Right cardiac atrium (tissue), 5 donors: ENCODE measurements around the gene WWOX. TPM values are rescaled to one million over a fixed set of nuclear protein-coding genes. Genes with fewer than 3 reads are reported as not detected.

Source experiments
- ATAC-seq, 2 donors: fragments of 200-7000 bp; cut with Tn5 transposase; one replicate each; pipeline versions ENCODE4 v1.8.0 to v1.9.1; 2020; ENCODE audit warnings: moderate library complexity in 2 of 2, mild to moderate bottlenecking in 1 of 2
- DNase-seq, 3 donors: peaks; one replicate each; pipeline ENCODE4 v3.0.0-alpha.2; 2020
- H3K27ac ChIP-seq: one replicate; pipeline ENCODE4 v1.5.1; 2013; ENCODE audit warnings: mild to moderate bottlenecking, low read length, control low read depth, moderate library complexity
- H3K27me3 ChIP-seq: one replicate; pipeline ENCODE4 v1.6.1; 2013; ENCODE audit not compliant: control insufficient read depth, insufficient read depth
- H3K4me1 ChIP-seq: one replicate; pipeline ENCODE4 v1.6.1; 2013; ENCODE audit warnings: low read length; ENCODE audit not compliant: control insufficient read depth, insufficient read depth
- H3K4me3 ChIP-seq: one replicate; pipeline ENCODE4 v1.5.1; 2013; ENCODE audit warnings: low read length, control low read depth
- H3K9me3 ChIP-seq: one replicate; pipeline ENCODE4 v1.6.1; 2013; ENCODE audit warnings: low read length; ENCODE audit not compliant: control insufficient read depth
- WGBS: extraction: QIAGEN DNeasy Blood & Tissue Kit; methylation state at CpG from one replicate; pipeline ENCODE4 v1.1.7; 2013; 5-methylcytosine and 5-hydroxymethylcytosine counted together
- intact Hi-C, 4 donors: fragments of 100-400 bp; cut with DNase I; formaldehyde crosslinking; loops; one replicate each; pipeline versions ENCODE4 v1.11.0 to v1.14.0; 2022 to 2023
- polyA plus RNA-seq: library from polyadenylated mRNA; stranded (reverse); fragments of 200-250 nt; gene quantifications from one replicate; pipeline ENCODE4 v1.2.3, GENCODE V29; 2013
- total RNA-seq, 4 donors: library from RNA; stranded (reverse); fragmentation: NEBNext Ultra II Directional; extraction: Animal tissue kit (Norgen Biotek cat#: 25700); gene quantifications; one replicate each; pipeline ENCODE4 v1.2.1, GENCODE V29; 2021
- donor health status: healthy with polysubstance abuse.
- donor health status: DM: no; HTN: yes; CAD: no.
- donor health status: DM: no; HTN: no; CAD: no.
- donor health status: DM: no; HTN: yes; CAD: no; lungs with severe emphysema.
- donor health status: DM: yes; HTN: yes; CAD: no.

WWOX gene
- total and polyA plus RNA-seq, 5 donors: 6.0 to 14.9 (median 13.1) TPM

DNA sequence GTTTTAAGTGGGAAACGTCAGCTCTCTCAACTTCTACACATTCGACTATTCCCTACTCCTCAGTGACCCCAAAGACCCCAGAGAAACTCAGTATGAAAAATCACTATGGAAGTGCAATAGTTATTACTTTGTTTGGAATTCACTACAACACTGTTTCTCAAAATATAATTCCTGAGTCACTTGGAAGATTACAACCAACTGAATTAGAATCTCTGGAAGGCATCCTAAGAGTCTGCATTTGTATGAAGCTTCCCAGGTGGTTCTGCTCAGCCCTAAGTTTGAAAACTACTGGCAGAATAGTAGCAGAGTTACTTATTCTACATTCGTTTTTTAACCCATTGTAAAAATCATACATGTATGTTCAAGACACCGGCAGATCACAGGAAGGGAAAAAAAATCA is 975.5 kb downstream of the WWOX start:
- Histone ChIP-seq H3K9me3 (no peaks in the 10 kb centered on the region), H3K4me1 (no peaks in the 10 kb centered on the region), H3K4me3 (no peak overlapping the region), H3K27ac (no peak overlapping the region), H3K27me3 (no peaks in the 10 kb centered on the region)
- intact Hi-C loops: no loop called here
- no peak for ATAC-seq
- WGBS: 49% methylated on average over 4 of the region's 4 CpGs
- DNase-seq: no peak

DNA sequence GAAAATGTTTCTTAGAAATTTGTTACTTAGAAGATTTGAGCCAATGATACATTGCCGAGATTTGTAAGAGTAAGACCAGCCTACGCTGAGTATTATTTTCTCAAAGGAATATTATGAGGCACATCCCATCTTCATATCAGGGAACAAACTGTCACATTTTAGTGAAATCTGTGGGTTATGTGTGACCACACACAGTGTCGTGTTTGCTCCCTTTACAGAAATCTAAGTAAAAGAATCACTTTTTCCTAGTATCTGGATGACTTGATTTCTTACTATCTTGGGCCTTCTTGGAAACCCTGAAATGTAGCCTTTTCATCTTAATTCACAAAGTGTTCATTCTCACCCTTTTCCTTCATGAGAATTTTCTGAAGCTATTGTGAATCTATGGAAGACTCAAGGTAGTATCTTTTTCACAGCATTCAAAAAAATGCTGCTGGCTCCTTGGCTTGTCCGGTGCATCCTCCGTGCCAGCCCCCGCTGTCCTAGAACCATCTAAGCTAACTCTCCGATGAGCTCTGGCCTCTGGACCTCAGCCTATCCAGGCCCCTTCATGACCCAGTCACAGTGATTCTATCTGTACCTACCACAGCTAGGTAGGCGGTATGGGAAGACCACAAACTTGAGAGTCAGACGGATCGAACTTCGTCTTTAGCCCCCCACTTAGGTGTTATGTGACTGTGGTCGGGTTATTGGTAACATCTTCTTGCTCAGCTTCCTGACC is 976.8 kb downstream of the WWOX start:
- no peak overlapping the region for H3K4me3 ChIP-seq
- WGBS: 93% methylated on average over 12 of the region's 12 CpGs
- ATAC-seq: no peak
- H3K4me1 ChIP-seq: no peaks in the 10 kb centered on the region
- intact Hi-C loops: no loop called here
- H3K9me3 ChIP-seq: no peaks in the 10 kb centered on the region
- H3K27ac ChIP-seq: no peak overlapping the region
- no peaks in the 10 kb centered on the region for H3K27me3 ChIP-seq
- DNase-seq: no peak

DNA sequence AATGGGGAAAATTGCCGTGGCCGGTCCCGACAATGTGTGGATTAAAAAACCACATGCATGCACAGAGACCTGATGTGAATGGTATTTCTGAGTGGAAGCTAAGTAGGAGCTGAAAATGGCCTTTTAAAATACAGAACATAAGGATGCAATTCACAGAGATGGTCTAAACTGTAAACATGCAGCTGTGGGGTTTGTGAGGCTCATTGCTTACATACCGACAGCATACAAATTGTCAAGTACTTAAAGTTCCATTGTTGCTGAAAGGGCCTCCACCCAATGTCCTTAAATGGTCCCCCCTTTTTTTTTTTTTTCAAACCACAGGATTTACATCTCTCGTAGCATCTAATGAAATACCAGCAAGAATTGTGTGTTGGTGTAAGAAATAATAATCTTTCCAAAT is 977.9 kb downstream of the WWOX start:
- ATAC-seq: no peak
- intact Hi-C loops: no loop called here
- no peak overlapping the region for H3K27ac ChIP-seq
- 92% methylated on average over 5 of the region's 5 CpGs for WGBS
- no peaks in the 10 kb centered on the region for H3K27me3 ChIP-seq
- no peak for DNase-seq
- H3K4me1 ChIP-seq: no peaks in the 10 kb centered on the region
- H3K9me3 ChIP-seq: no peaks in the 10 kb centered on the region
- H3K4me3 ChIP-seq: no peak overlapping the region

DNA sequence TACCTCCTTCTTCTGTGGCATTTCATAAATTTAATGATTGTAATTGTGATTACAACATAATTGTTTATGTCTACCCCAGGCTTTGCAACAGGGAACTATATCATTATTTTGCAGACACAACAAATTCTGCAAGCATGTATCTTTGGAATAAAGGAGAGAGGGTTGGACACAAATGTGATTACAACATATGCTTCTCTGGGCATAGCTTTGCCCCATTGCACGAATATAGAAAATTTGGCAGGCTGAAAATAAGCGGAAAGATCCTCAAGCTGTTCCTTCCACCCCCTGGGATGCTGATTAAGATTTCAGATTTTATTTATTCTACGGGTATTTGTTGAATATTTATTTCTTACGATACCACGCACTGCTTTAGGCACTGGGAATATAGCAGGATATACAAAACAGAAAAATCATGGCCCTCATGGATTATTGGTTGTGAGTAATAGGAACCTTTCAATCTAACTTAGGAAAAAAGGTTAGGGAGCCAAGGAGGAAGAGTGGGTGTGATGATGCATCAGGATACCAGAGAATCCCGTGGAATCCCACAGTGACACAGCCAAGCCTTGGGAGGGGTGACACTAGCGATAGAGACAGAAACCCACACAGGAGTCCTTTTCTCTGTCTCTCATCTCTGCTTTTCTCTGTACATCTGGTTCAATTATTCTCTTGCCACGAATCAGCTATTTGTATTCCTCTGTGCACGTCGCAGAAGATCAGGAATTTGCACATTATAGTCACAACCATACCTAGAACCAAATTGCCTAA is 980.4 kb downstream of the WWOX start:
- DNase-seq: no peak
- Histone ChIP-seq H3K9me3 (no peaks in the 10 kb centered on the region), H3K27me3 (no peaks in the 10 kb centered on the region), H3K27ac (no peak overlapping the region), H3K4me3 (no peak overlapping the region), H3K4me1 (no peaks in the 10 kb centered on the region)
- intact Hi-C loops: no loop called here
- ATAC-seq: no peak
- WGBS: 91% methylated on average over 10 of the region's 10 CpGs

DNA sequence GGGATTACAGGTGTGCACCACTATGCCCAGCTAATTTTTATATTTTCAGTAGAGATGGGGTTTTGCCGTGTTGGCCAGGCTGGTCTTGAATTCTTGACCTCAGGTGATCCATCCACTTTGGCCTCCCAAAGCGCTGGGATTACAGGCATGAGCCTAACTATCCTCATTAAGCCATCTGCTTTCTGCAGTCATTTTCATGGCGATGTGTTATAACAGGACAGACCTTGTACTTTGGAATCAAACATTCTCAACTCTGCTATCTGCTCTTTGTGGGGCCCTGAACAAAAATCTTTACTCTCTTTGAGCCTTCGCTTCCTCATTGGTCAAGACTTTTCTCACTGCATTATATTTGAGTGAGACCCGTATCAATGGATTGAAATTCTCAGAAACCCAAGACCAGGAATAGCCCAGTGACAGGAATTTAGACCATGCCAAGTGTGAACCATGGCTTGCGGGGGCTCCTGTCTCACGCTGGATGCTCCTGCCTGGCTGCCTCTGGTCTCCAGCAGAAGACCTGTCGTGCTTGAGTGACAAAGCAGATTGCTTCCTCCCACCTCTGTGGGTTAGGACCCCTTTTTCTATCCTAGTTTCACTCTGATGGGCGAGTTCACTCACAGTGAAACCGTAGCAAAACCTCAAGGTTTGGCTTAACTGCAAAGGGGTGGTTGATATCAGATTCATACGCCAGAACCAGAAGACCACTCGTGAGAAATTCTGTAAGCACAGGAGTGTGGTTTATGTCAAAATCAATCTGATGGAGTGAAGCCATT is 982.0 kb downstream of the WWOX start:
- no peak overlapping the region for H3K27ac ChIP-seq
- ATAC-seq: no peak
- no peaks in the 10 kb centered on the region for H3K4me1 ChIP-seq
- no peaks in the 10 kb centered on the region for H3K27me3 ChIP-seq
- no peak for DNase-seq
- no peaks in the 10 kb centered on the region for H3K9me3 ChIP-seq
- intact Hi-C loops: no loop called here
- WGBS: 93% methylated on average over 12 of the region's 12 CpGs
- H3K4me3 ChIP-seq: no peak overlapping the region

DNA sequence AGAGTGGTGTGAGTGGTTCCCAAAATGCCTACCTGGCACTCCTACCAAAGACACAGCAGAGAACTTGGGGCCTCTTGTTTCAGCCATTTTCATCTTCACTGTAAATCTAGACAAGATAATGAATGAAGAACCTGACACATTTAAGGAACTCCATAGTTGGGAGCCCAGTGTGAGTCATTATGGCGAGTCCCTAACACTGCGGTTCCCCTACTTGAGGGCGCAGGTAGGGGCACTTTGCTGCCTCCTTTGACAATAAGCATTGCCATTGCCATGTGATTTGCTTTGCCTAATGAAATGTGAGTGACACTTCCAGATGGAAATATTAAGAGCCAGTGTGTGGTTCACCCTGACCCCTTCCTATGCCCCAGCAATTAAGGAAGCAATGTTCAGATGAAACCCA is 983.5 kb downstream of the WWOX start:
- no peak for ATAC-seq
- Histone ChIP-seq H3K27ac (no peak overlapping the region), H3K4me3 (no peak overlapping the region), H3K9me3 (no peaks in the 10 kb centered on the region), H3K27me3 (no peaks in the 10 kb centered on the region), H3K4me1 (no peaks in the 10 kb centered on the region)
- no peak for DNase-seq
- WGBS: 97% methylated on average over 3 of the region's 3 CpGs
- intact Hi-C loops: no loop called here

DNA sequence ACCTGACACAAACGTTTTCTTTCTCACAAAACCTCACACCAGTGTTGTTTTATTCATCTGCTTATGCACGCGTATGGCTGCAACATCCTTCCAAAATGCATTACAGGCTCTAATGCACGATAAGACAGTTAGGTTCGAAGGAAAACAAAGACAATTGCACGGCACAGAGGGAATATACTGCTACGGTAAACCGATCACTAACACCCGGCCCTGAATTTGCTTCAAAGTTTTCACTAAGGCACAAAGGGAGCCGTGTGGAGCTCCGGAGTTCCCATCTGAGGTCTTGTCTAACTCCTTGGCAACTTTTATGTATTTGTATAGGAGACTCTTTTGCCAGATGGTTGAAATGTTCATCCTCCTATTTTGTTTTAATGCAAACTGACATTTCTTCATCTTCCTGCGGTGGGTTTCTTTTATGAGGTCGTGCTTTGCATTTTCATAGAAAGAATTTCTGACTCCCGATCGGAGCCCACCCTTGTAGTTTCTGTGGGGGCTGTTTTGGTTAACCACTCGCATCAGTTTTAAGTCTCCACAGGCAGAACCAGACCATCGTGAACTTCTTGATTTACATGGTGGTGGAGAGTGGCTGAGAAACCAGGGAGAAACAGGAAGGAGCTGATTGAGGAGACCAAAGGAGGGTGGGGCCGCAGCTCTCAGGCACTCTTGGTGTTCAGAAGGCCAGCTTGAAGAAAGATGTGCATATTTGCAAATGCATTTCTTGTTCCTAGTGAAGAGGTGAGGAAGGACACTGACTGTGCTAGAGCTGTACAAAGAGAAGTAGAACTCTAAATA is 984.2 kb downstream of the WWOX start:
- WGBS: 86% methylated on average over 18 of the region's 18 CpGs
- Histone ChIP-seq H3K9me3 (no peaks in the 10 kb centered on the region), H3K4me3 (no peak overlapping the region), H3K27ac (no peak overlapping the region), H3K4me1 (no peaks in the 10 kb centered on the region), H3K27me3 (no peaks in the 10 kb centered on the region)
- intact Hi-C loops: no loop called here
- peak in 2 of 3 donors; percentile 46 to 49 for DNase-seq
- no peak for ATAC-seq

DNA sequence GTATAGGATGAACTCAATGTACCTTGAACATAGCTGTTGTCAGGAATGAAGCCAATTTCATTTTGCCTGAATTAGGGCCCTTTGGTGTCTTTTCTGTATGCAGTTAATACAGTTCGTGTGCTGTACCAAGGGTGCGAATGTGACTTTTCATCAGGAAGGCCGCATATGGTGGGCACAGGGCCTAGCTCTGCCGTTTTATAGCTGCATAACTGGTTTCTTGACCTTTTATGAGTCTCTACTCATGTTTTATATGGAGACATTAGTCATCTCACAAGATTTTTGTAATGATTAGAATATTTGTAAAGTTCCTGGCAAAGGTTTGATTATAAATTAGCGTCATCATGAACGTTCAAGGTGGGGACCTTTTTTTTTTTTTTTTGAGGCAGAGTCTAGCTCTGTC is 989.5 kb downstream of the WWOX start:
- no peak overlapping the region for H3K27ac ChIP-seq
- no peak for DNase-seq
- 92% methylated on average over 6 of the region's 6 CpGs for WGBS
- H3K4me3 ChIP-seq: no peak overlapping the region
- H3K4me1 ChIP-seq: peaks cover 2% of the 10 kb centered on the region
- no peaks in the 10 kb centered on the region for H3K9me3 ChIP-seq
- intact Hi-C loops: no loop called here
- no peak for ATAC-seq
- H3K27me3 ChIP-seq: no peaks in the 10 kb centered on the region

DNA sequence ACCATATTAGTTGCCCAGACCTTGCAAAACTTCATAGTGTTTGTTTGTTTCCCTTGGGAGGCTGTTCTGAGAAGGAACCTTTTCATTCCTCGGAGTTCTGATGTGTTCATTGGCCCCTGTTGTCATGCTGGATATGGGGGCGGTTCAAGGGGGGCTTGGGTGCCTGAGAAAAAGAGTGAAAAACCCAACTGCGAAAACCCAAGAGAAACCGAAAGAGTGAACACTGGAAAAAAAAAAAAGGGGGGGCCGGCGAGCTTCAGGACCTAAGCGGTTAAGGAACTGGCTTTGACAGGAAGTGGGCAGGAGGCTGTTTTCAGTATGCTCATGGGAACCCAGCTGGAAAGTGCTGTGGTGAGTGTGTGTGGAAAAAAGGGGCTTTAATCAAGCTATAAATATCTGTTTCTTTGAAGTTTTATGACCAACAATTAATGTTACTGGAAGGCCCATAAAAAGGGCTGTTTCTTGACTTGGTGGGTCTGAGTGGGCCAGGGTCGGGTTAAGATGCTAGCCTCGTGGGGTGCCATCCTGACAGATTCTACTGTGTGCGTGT is 990.4 kb downstream of the WWOX start:
- Histone ChIP-seq H3K4me1 (peaks cover 2% of the 10 kb centered on the region), H3K4me3 (peak overlapping the region; percentile 21), H3K27me3 (peaks cover under 1% of the 10 kb centered on the region), H3K9me3 (no peaks in the 10 kb centered on the region), H3K27ac (no peak overlapping the region)
- 58% methylated on average over 10 of the region's 10 CpGs for WGBS
- ATAC-seq (peak; percentile 46 to 62), DNase-seq (no peak)
- intact Hi-C loops: no loop called here

DNA sequence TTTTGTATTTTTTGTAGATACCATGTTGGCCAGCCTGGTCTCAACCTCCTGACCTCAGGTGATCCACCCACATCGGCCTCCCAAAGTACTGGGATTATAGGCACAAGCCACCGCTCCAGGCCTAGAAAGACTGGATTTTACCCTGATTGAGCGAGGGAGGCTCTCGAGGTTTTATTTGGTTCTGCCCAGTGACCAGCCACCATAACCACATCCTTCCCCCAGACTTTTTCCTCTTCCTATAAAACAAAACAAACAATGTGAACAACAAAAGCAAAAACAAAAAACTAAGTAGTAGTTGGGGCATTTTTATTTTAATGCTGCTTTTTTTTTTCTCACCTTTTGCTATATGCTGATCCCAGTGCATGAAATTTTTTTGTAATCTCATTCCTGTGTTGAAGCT is 991.5 kb downstream of the WWOX start:
- Histone ChIP-seq H3K27me3 (peaks cover 3% of the 10 kb centered on the region), H3K9me3 (no peaks in the 10 kb centered on the region), H3K27ac (no peak overlapping the region), H3K4me3 (no peak overlapping the region), H3K4me1 (peaks cover 2% of the 10 kb centered on the region)
- no peak for ATAC-seq
- intact Hi-C loops: no loop called here
- 83% methylated on average over 4 of the region's 4 CpGs for WGBS
- DNase-seq: no peak
